H9 (cell line): Measurements from ENCODE around the gene CBX8. TPM values are rescaled to one million over a fixed set of nuclear protein-coding genes. Genes with fewer than 3 reads are reported as not detected.

Source experiments
- DNase-seq: peaks from one replicate; pipeline ENCODE4 v3.0.0-alpha.2; 2017
- H2AFZ ChIP-seq: one replicate; pipeline ENCODE4 v1.6.1; 2013; ENCODE audit warnings: mild to moderate bottlenecking, low read length, control low read depth, moderate library complexity
- H2AK5ac ChIP-seq: 2 replicates; pipeline ENCODE4 v1.6.1; 2013; ENCODE audit warnings: low read length, control low read depth, mixed read lengths; ENCODE audit not compliant: insufficient read length
- H2BK120ac ChIP-seq: one replicate; pipeline ENCODE4 v1.6.1; 2013; ENCODE audit warnings: low read depth, mild to moderate bottlenecking, low read length, control low read depth, inconsistent platforms; ENCODE audit not compliant: poor library complexity, severe bottlenecking
- H2BK12ac ChIP-seq: 2 replicates; pipeline ENCODE4 v1.6.1; 2013; ENCODE audit warnings: low read length, control low read depth, mixed read lengths, low read depth; ENCODE audit not compliant: insufficient read length
- H2BK15ac ChIP-seq: 2 replicates; pipeline ENCODE4 v1.6.1; 2013; ENCODE audit warnings: low read depth, low read length, control low read depth
- H2BK20ac ChIP-seq: one replicate; pipeline ENCODE4 v1.6.1; 2013; ENCODE audit warnings: low read depth, mild to moderate bottlenecking, low read length, control low read depth, inconsistent platforms; ENCODE audit not compliant: poor library complexity, severe bottlenecking
- H2BK5ac ChIP-seq: 2 replicates; pipeline ENCODE4 v1.6.1; 2013; ENCODE audit warnings: low read length, control low read depth, mixed read lengths; ENCODE audit not compliant: insufficient read length
- H3K14ac ChIP-seq: 2 replicates; pipeline ENCODE4 v1.6.1; 2013; ENCODE audit warnings: low read length, control low read depth; ENCODE audit not compliant: insufficient read depth
- H3K18ac ChIP-seq: 2 replicates; pipeline ENCODE4 v1.6.1; 2013; ENCODE audit warnings: low read depth, mild to moderate bottlenecking, mixed read lengths, low read length, control low read depth; ENCODE audit not compliant: insufficient read length
- H3K23ac ChIP-seq: 2 replicates; pipeline ENCODE4 v1.6.1; 2013; ENCODE audit warnings: low read length, control low read depth, mixed read lengths, low read depth; ENCODE audit not compliant: insufficient read length
- H3K23me2 ChIP-seq: 2 replicates; pipeline ENCODE4 v1.6.1; 2013; ENCODE audit warnings: low read depth, mild to moderate bottlenecking, mixed read lengths, low read length, control low read depth; ENCODE audit not compliant: insufficient read length, poor library complexity, severe bottlenecking
- H3K27ac ChIP-seq: 2 replicates; pipeline ENCODE4 v1.5.1; 2013; ENCODE audit warnings: low read length, control low read depth, mixed read lengths, low read depth; ENCODE audit not compliant: insufficient read length
- H3K27me3 ChIP-seq: 2 replicates; pipeline ENCODE4 v1.6.1; 2013; ENCODE audit warnings: low read length, control low read depth, inconsistent platforms; ENCODE audit not compliant: insufficient read depth
- H3K4ac ChIP-seq: 2 replicates; pipeline ENCODE4 v1.6.1; 2013; ENCODE audit warnings: low read depth, mild to moderate bottlenecking, control low read depth, inconsistent platforms, low read length, moderate library complexity
- H3K4me1 ChIP-seq: 2 replicates; pipeline ENCODE4 v1.6.1; 2013; ENCODE audit warnings: low read length, control low read depth, inconsistent platforms; ENCODE audit not compliant: insufficient read depth
- H3K4me2 ChIP-seq: 2 replicates; pipeline ENCODE4 v1.6.1; 2013; ENCODE audit warnings: low read length, control low read depth, mixed read lengths; ENCODE audit not compliant: insufficient read length, insufficient read depth
- H3K56ac ChIP-seq: 2 replicates; pipeline ENCODE4 v1.6.1; 2013; ENCODE audit warnings: low read depth, mild to moderate bottlenecking, mixed read lengths, low read length, control low read depth; ENCODE audit not compliant: insufficient read length
- H3K79me1 ChIP-seq: 2 replicates; pipeline ENCODE4 v1.6.1; 2013; ENCODE audit warnings: low read depth, mild to moderate bottlenecking, moderate library complexity, low read length, control low read depth, inconsistent platforms; ENCODE audit not compliant: insufficient read depth, poor library complexity, severe bottlenecking
- H3K79me2 ChIP-seq: 2 replicates; pipeline ENCODE4 v1.6.1; 2013; ENCODE audit warnings: low read length, control low read depth, inconsistent platforms; ENCODE audit not compliant: insufficient read depth
- H3K9ac ChIP-seq: 2 replicates; pipeline ENCODE4 v1.6.1; 2013; ENCODE audit warnings: low read length, control low read depth, mixed read lengths; ENCODE audit not compliant: insufficient read length; ENCODE audit errors: extremely low read depth
- H3K9me3 ChIP-seq: one replicate; pipeline ENCODE4 v1.6.1; 2013; ENCODE audit warnings: low read depth, low read length, inconsistent platforms; ENCODE audit not compliant: control insufficient read depth
- H3T11ph ChIP-seq: one replicate; pipeline ENCODE4 v1.6.1; 2013; ENCODE audit warnings: mild to moderate bottlenecking, low read length, control low read depth, inconsistent platforms
- H4K20me1 ChIP-seq: one replicate; pipeline ENCODE4 v1.6.1; 2013; ENCODE audit not compliant: control insufficient read depth, insufficient read length, insufficient read depth
- H4K5ac ChIP-seq: 2 replicates; pipeline ENCODE4 v1.6.1; 2013; ENCODE audit warnings: low read depth, mild to moderate bottlenecking, mixed read lengths, low read length, control low read depth; ENCODE audit not compliant: insufficient read length
- H4K8ac ChIP-seq: replicated peaks from 2 replicates; pipeline ENCODE4 v1.6.1; 2013; ENCODE audit warnings: low read length, control low read depth, mixed read lengths, low read depth; ENCODE audit not compliant: insufficient read length
- H4K91ac ChIP-seq: 2 replicates; pipeline ENCODE4 v1.6.1; 2013; ENCODE audit warnings: low read depth, mild to moderate bottlenecking, moderate library complexity, mixed read lengths, low read length, control low read depth; ENCODE audit not compliant: insufficient read length
- H3K27ac Mint-ChIP-seq, 3 experiments: 2 replicates in 2 of 3; 3 replicates in 1 of 3; pipeline ENCODE4 v1.8.0; 2020 to 2021; ENCODE audit warnings: mixed read lengths in 3 of 3, mild to moderate bottlenecking in 1 of 3, moderate library complexity in 1 of 3
- H3K27me3 Mint-ChIP-seq: 2 replicates; pipeline ENCODE4 v1.8.0; 2021; ENCODE audit warnings: low read depth, mild to moderate bottlenecking, moderate library complexity, mixed read lengths
- H3K36me3 Mint-ChIP-seq, 3 experiments: 2 replicates in 2 of 3; 3 replicates in 1 of 3; pipeline ENCODE4 v1.8.0; 2020 to 2021; ENCODE audit warnings: low read depth in 3 of 3, mixed read lengths in 3 of 3; ENCODE audit not compliant: insufficient read depth in 1 of 3
- H3K4me1 Mint-ChIP-seq, 2 experiments: 2 replicates each; pipeline ENCODE4 v1.8.0; 2020; ENCODE audit warnings: mixed read lengths in 2 of 2
- H3K4me3 Mint-ChIP-seq, 2 experiments: 2 replicates in 1 of 2; 3 replicates in 1 of 2; pipeline ENCODE4 v1.8.0; 2020 to 2021; ENCODE audit warnings: mild to moderate bottlenecking in 2 of 2, mixed read lengths in 2 of 2, moderate library complexity in 1 of 2
- H3K9me3 Mint-ChIP-seq, 2 experiments: 2 replicates in 1 of 2; 3 replicates in 1 of 2; pipeline ENCODE4 v1.8.0; 2020; ENCODE audit warnings: mild to moderate bottlenecking in 2 of 2, mixed read lengths in 2 of 2, moderate library complexity in 1 of 2
- WGBS: extraction: QIAGEN DNeasy Blood & Tissue Kit; methylation state at CpG from one replicate; pipeline ENCODE4 v1.1.7; 2013; ENCODE audit warnings: missing lambda C conversion rate, low lambda C conversion rate, mixed read lengths; ENCODE audit not compliant: insufficient read length; ENCODE audit errors: extremely low coverage; 5-methylcytosine and 5-hydroxymethylcytosine counted together
- total RNA-seq: library from RNA; stranded (reverse); gene quantifications from 2 replicates; pipeline ENCODE4 v1.2.1, GENCODE V29; 2021
- TF ChIP-seq, protein P1 (sequence below): fragments of 200-600 bp; sonication (generic); conservative IDR thresholded peaks from 3 replicates; pipeline ENCODE4 v1.8.0; 2021; ENCODE audit warnings: antibody characterized with exemption, mild to moderate bottlenecking

Gene CBX8
- total RNA-seq, 1 experiment from 2014 or later = 1.2 TPM

GRCh38 chr17:79819085-79819484 is 22.2 kb upstream of the CBX8 start:
- Mint-ChIP-seq H3K27me3 (peaks cover 99% of the 10 kb centered on the region), H3K27ac (no peak overlapping the region), H3K4me1 (peaks cover 9 to 12% of the 10 kb centered on the region in 2 experiments), H3K9me3 (peaks cover 0 to 11% of the 10 kb centered on the region in 2 experiments; a peak in 1 of 5 replicates), H3K36me3 (no peaks in the 10 kb centered on the region; a peak in 1 of 7 replicates), H3K4me3 (no peak overlapping the region)
- Histone ChIP-seq H3T11ph (no peak overlapping the region), H3K23ac (no peak overlapping the region), H3K23me2 (peaks cover 3% of the 10 kb centered on the region), H2BK15ac (no peak overlapping the region), H3K27ac (no peak overlapping the region), H4K5ac (no peak overlapping the region), H3K4me1 (no peaks in the 10 kb centered on the region), H3K4me2 (no peak overlapping the region), H3K9me3 (no peaks in the 10 kb centered on the region), H3K18ac (no peak overlapping the region), H4K91ac (no peak overlapping the region), H2BK20ac (no peak overlapping the region), H2BK5ac (no peak overlapping the region), H3K9ac (no peak overlapping the region), H3K79me2 (no peaks in the 10 kb centered on the region), H3K14ac (no peak overlapping the region), H2AK5ac (no peak overlapping the region), H2AFZ (no peak overlapping the region), H2BK12ac (no peak overlapping the region), H3K56ac (no peak overlapping the region), H4K20me1 (no peaks in the 10 kb centered on the region), H2BK120ac (no peak overlapping the region), H3K79me1 (no peaks in the 10 kb centered on the region), H3K4ac (no peak overlapping the region), H4K8ac (no peak overlapping the region), H3K27me3 (peaks cover 63% of the 10 kb centered on the region)
- TF ChIP-seq, protein P1, sequence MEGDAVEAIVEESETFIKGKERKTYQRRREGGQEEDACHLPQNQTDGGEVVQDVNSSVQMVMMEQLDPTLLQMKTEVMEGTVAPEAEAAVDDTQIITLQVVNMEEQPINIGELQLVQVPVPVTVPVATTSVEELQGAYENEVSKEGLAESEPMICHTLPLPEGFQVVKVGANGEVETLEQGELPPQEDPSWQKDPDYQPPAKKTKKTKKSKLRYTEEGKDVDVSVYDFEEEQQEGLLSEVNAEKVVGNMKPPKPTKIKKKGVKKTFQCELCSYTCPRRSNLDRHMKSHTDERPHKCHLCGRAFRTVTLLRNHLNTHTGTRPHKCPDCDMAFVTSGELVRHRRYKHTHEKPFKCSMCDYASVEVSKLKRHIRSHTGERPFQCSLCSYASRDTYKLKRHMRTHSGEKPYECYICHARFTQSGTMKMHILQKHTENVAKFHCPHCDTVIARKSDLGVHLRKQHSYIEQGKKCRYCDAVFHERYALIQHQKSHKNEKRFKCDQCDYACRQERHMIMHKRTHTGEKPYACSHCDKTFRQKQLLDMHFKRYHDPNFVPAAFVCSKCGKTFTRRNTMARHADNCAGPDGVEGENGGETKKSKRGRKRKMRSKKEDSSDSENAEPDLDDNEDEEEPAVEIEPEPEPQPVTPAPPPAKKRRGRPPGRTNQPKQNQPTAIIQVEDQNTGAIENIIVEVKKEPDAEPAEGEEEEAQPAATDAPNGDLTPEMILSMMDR = no peak
- no CpG with 5 or more reads among the region's 5 CpGs for WGBS
- DNase-seq = no peak
